Hepatocyte (in vitro differentiated cells): ENCODE data around the gene TMEM86B. TPM values are rescaled to one million over a fixed set of nuclear protein-coding genes. Genes with fewer than 3 reads are reported as not detected.
"Not testable (repeated sequence)": the region's sequence is repeated elsewhere in the genome, so short reads cannot be mapped to it uniquely, and the experiment has no call there.

Experiments
- DNase-seq: peaks from one replicate; pipeline ENCODE4 v3.0.0-alpha.2; 2016; ENCODE audit warnings: low spot score
- H2AFZ ChIP-seq: fragments of 200-600 bp; sonication (generic); 2 replicates; pipeline ENCODE4 v1.6.0; 2016; ENCODE audit warnings: antibody characterized with exemption, mild to moderate bottlenecking
- H3K27ac ChIP-seq: fragments of 200-600 bp; sonication (generic); 2 replicates; pipeline ENCODE4 v1.5.1; 2016; ENCODE audit warnings: mild to moderate bottlenecking
- H3K27me3 ChIP-seq: fragments of 200-600 bp; sonication (generic); 2 replicates; pipeline ENCODE4 v1.6.1; 2016
- H3K36me3 ChIP-seq: fragments of 200-600 bp; sonication (generic); replicated peaks from 2 replicates; pipeline ENCODE4 v1.5.1; 2016; ENCODE audit warnings: low read depth; ENCODE audit not compliant: insufficient read depth
- H3K4me1 ChIP-seq: fragments of 200-600 bp; sonication (generic); 2 replicates; pipeline ENCODE4 v1.5.1; 2016; ENCODE audit warnings: mild to moderate bottlenecking, moderate library complexity; ENCODE audit not compliant: insufficient read depth
- H3K4me2 ChIP-seq: fragments of 200-600 bp; sonication (generic); 2 replicates; pipeline ENCODE4 v1.6.0; 2016
- H3K4me3 ChIP-seq: fragments of 200-600 bp; sonication (generic); 2 replicates; pipeline ENCODE4 v1.5.1; 2016; ENCODE audit warnings: mild to moderate bottlenecking
- H3K79me2 ChIP-seq: fragments of 200-600 bp; sonication (generic); 2 replicates; pipeline ENCODE4 v1.6.0; 2017; ENCODE audit warnings: mild to moderate bottlenecking
- H3K9me2 ChIP-seq: fragments of 200-600 bp; sonication (generic); replicated peaks from 2 replicates; pipeline ENCODE4 v1.6.0; 2017; ENCODE audit warnings: mild to moderate bottlenecking; ENCODE audit not compliant: insufficient read depth
- H3K9me3 ChIP-seq: fragments of 200-600 bp; sonication (generic); 2 replicates; pipeline ENCODE4 v1.5.1; 2016; ENCODE audit warnings: low read depth, mild to moderate bottlenecking
- H4K20me1 ChIP-seq: fragments of 200-600 bp; sonication (generic); 2 replicates; pipeline ENCODE4 v1.6.0; 2016; ENCODE audit warnings: mild to moderate bottlenecking; ENCODE audit not compliant: insufficient read depth, poor library complexity, severe bottlenecking
- EZH2 ChIP-seq: fragments of 200-600 bp; sonication (generic); IDR thresholded peaks from 2 replicates; pipeline ENCODE4 v1.6.1; 2016; ENCODE audit warnings: antibody characterized with exemption, mild to moderate bottlenecking, borderline replicate concordance
- EZH2phosphoT487 ChIP-seq: fragments of 200-600 bp; sonication (generic); IDR thresholded peaks from one replicate; pipeline ENCODE4 v1.6.1; 2018; ENCODE audit warnings: antibody characterized with exemption, mild to moderate bottlenecking, low read depth, moderate library complexity; ENCODE audit not compliant: unreplicated experiment, severe bottlenecking
- WGBS: methylation state at CpG from one replicate; pipeline ENCODE4 v1.1.6; 2016; ENCODE audit warnings: low lambda C conversion rate; ENCODE audit errors: missing lambda C conversion rate; 5-methylcytosine and 5-hydroxymethylcytosine counted together
- polyA plus RNA-seq: library from polyadenylated mRNA; unstranded; fragments of >200 nt; fragmentation: Nextera tagmentation; extraction: Ambion mirVana; gene quantifications from 2 replicates; pipeline ENCODE4 v1.2.1, GENCODE V29; 2016
- total RNA-seq: library from RNA; depleted of rRNA; stranded (reverse); fragments of >200 nt; gene quantifications from 2 replicates; pipeline ENCODE4 v1.2.3, GENCODE V29; 2014
- TF ChIP-seq, protein P1 (sequence below): fragments of 200-600 bp; sonication (generic); IDR thresholded peaks from 2 replicates; pipeline ENCODE4 v1.5.1; 2016; ENCODE audit warnings: antibody characterized with exemption, mild to moderate bottlenecking; ENCODE audit not compliant: poor library complexity

Gene TMEM86B
- total and polyA plus RNA-seq, 2 experiments from 2014 or later: 21.1 to 62.3 TPM

DNA sequence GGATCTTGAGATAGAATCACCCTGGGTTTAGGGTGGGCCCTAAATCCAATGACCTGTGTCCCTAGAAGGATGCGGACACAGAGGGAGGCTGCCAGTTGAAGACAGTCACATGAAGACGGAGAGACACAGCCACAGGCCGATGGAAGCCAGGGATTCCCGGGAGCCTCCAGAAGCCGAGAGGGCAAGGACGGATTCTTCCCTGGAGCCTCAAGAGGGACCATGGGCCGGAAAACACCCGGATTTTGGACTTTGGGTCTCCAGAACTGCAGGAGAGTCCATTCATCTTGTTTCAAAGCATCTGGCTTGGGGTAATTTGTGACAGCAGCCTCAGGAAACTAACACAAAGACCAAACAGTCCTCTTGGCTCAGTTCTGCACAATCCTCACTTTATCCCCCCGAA lies 2.3 kb downstream of the TMEM86B start:
- H3K4me1 ChIP-seq: peaks cover 19% of the 10 kb centered on the region
- H3K27ac ChIP-seq: no peak overlapping the region

DNA sequence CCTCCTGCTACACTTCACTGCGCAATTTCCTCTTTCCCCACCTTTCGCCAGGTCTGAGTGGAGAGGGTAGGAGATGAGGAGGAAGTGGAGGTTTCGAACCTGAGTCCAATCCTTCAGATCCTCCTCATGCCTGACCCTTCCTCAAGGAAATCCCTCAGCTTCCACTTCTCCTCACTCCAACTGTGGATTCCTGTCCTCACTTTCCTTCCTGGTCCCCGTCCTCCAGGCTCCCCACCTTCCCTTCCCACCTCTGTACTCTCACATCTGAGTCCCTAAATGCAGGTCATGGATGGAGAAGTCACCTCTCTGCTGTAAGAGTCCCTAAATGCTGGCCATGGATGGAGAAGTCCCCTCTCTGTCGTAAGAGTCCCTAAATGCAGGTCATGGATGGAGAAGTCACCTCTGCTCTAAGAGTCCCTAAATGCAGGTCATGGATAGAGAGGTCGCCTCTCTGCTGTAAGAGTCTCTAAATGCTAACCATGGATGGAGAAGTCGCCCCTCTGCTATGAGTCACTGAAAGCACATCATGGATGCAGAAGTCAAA lies 3.1 kb downstream of the TMEM86B start:
- Histone ChIP-seq H2AFZ (no peak overlapping the region), H3K9me2 (no peaks in the 10 kb centered on the region), H3K27ac (no peak overlapping the region), H3K27me3 (no peaks in the 10 kb centered on the region), H3K4me2 (no peak overlapping the region), H3K9me3 (no peaks in the 10 kb centered on the region), H3K79me2 (peaks cover 21% of the 10 kb centered on the region), H3K4me3 (no peak overlapping the region), H4K20me1 (no peaks in the 10 kb centered on the region), H3K36me3 (no peaks in the 10 kb centered on the region), H3K4me1 (peaks cover 19% of the 10 kb centered on the region)
- over 99% methylated on average over 7 of the region's 7 CpGs for WGBS
- DNase-seq: no peak
- TF ChIP-seq EZH2phosphoT487: no peak
- no peak for TF ChIP-seq EZH2
- TF ChIP-seq, protein P1, sequence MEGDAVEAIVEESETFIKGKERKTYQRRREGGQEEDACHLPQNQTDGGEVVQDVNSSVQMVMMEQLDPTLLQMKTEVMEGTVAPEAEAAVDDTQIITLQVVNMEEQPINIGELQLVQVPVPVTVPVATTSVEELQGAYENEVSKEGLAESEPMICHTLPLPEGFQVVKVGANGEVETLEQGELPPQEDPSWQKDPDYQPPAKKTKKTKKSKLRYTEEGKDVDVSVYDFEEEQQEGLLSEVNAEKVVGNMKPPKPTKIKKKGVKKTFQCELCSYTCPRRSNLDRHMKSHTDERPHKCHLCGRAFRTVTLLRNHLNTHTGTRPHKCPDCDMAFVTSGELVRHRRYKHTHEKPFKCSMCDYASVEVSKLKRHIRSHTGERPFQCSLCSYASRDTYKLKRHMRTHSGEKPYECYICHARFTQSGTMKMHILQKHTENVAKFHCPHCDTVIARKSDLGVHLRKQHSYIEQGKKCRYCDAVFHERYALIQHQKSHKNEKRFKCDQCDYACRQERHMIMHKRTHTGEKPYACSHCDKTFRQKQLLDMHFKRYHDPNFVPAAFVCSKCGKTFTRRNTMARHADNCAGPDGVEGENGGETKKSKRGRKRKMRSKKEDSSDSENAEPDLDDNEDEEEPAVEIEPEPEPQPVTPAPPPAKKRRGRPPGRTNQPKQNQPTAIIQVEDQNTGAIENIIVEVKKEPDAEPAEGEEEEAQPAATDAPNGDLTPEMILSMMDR: no peak

More for the DNA sequence above, 2.3 kb downstream of the TMEM86B start:
- no peaks in the 10 kb centered on the region for H3K27me3 ChIP-seq
- H3K4me3 ChIP-seq: no peak overlapping the region
- H4K20me1 ChIP-seq: no peaks in the 10 kb centered on the region
- 85% methylated on average over 9 of the region's 9 CpGs for WGBS
- H3K9me3 ChIP-seq: no peaks in the 10 kb centered on the region
- no peak overlapping the region for H2AFZ ChIP-seq
- no peak overlapping the region for H3K4me2 ChIP-seq
- peaks cover 21% of the 10 kb centered on the region for H3K79me2 ChIP-seq
- no peaks in the 10 kb centered on the region for H3K36me3 ChIP-seq
- peak; percentile 4 for DNase-seq
- H3K9me2 ChIP-seq: no peaks in the 10 kb centered on the region
- TF ChIP-seq EZH2 (no peak), EZH2phosphoT487 (no peak)
- TF ChIP-seq, protein P1: no peak

DNA sequence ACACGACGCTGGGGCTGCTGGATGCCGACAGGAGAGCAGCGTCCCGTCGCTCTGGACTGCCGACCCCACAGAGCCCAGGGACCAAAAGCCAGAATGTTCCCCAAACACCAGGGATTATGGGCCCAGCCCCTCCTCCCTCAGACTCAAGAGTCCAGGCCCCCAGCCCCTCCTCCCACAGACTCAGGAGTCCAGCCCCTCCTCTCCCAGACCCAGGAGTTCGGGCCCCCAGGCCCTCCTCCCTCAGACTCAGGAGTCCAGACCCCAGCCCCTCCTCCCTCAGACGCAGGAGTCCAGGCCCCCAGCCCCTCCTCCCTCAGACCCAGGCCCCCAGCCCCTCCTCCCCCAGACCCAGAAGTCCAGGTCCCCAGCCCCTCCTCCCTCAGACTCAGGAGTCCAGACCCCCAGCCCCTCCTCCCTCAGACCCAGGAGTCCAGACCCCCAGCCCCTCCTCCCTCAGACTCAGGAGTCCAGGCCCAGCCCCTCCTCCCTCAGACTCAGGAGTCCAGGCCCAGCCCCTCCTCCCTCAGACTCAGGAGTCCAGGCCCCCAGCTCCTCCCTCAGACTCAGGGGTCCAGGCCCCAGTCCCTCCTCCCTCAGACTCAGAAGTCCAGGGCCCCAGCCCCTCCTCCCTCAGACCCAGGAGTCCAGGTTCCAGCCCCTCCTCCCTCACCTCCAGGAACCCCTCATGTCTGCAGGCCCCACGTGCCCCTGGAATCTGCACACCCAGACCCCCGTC lies 3.7 kb downstream of the TMEM86B start:
- H3K36me3 ChIP-seq, H3K4me2 ChIP-seq, H3K27me3 ChIP-seq, H3K4me3 ChIP-seq, H3K9me2 ChIP-seq, H3K27ac ChIP-seq, H4K20me1 ChIP-seq, H3K9me3 ChIP-seq, DNase-seq, H2AFZ ChIP-seq: not testable (repeated sequence)
- Histone ChIP-seq H3K79me2 (peaks cover 21% of the 10 kb centered on the region), H3K4me1 (peaks cover 19% of the 10 kb centered on the region)
- WGBS: 84% methylated on average over 9 of the region's 11 CpGs

DNA sequence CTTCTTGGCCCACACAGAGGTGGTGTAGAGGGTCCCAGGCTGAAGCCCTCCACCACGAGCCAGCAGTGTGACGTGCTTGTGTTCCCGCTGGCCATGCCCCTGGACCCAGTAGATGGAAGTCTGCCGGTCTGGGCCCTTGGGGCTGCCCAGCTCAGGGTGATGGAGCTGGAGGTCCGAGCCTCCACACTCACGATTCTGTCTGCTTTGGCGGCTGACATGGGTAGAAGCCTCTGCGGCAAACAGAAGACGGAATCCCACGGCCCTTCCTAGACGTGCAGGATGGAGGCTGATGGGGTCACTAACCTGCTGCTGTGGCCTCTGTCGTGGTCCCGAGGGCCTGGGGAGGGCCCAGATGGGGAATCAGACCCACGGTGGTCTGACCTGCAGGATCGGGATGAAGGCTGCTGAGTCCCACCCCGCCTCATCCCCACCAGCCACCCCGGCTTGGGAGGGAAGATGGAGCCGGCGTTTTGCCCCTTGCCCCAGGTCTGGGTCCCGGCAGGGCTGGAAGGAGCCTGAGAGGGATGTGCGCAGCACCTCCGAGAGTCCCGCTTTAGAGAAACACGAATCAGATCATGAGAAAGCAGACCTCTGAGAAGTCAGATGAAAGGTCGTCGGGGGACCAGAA lies 4.4 kb downstream of the TMEM86B start:
- Histone ChIP-seq H3K36me3 (no peaks in the 10 kb centered on the region), H3K27ac (no peak overlapping the region)
- WGBS: 94% methylated on average over 24 of the region's 26 CpGs

More for the DNA sequence above, 4.4 kb downstream of the TMEM86B start:
- no peak overlapping the region for H3K4me3 ChIP-seq
- no peaks in the 10 kb centered on the region for H4K20me1 ChIP-seq
- no peak for TF ChIP-seq EZH2phosphoT487
- TF ChIP-seq, protein P1: no peak
- TF ChIP-seq EZH2: no peak
- H3K4me2 ChIP-seq: no peak overlapping the region
- H3K9me2 ChIP-seq: no peaks in the 10 kb centered on the region
- H3K9me3 ChIP-seq: no peaks in the 10 kb centered on the region
- H3K4me1 ChIP-seq: peaks cover 14% of the 10 kb centered on the region
- no peak overlapping the region for H2AFZ ChIP-seq
- no peaks in the 10 kb centered on the region for H3K27me3 ChIP-seq
- DNase-seq: peak; percentile 3
- H3K79me2 ChIP-seq: peaks cover 21% of the 10 kb centered on the region
